HepG2 (cell line): ENCODE data around the gene AP2S1. TPM values are rescaled to one million over a fixed set of nuclear protein-coding genes. Genes with fewer than 3 reads are reported as not detected.

Experiments
- CENPBD1 ChIP-seq: sonication (generic); formaldehyde crosslinking; IDR thresholded peaks from 2 replicates; pipeline ENCODE4 v1.8.0; 2022; ENCODE audit warnings: missing genetic modification reagents, low read depth, mild to moderate bottlenecking, borderline replicate concordance
- E2F2 ChIP-seq: sonication (generic); formaldehyde crosslinking; IDR thresholded peaks from 2 replicates; pipeline ENCODE4 v1.4.0; 2020; ENCODE audit warnings: missing genetic modification reagents, borderline replicate concordance
- ELF1 ChIP-seq: sonication (generic); formaldehyde crosslinking; IDR thresholded peaks from 2 replicates; pipeline ENCODE4 v1.4.0; 2020; ENCODE audit warnings: missing genetic modification reagents
- HNRNPUL1 ChIP-seq: fragments of 200-400 bp; formaldehyde crosslinking; IDR thresholded peaks from 2 replicates; pipeline ENCODE4 v1.6.1; 2017; ENCODE audit warnings: low read depth, mild to moderate bottlenecking, low read length, moderate library complexity
- HOXA9 ChIP-seq: sonication (generic); formaldehyde crosslinking; IDR thresholded peaks from 2 replicates; pipeline ENCODE4 v1.8.1; 2022; ENCODE audit warnings: missing genetic modification reagents, mild to moderate bottlenecking, moderate library complexity, borderline replicate concordance
- ISL2 ChIP-seq: sonication (generic); formaldehyde crosslinking; IDR thresholded peaks from 2 replicates; pipeline ENCODE4 v1.5.0; 2020; ENCODE audit warnings: missing genetic modification reagents
- MAFK ChIP-seq, 2 experiments: IDR thresholded peaks in 1 of 2; conservative IDR thresholded peaks in 1 of 2; 2 replicates each; pipeline ENCODE4 v1.6.1; 2011; ENCODE audit warnings: improper control_type of control experiment in 2 of 2, low read length in 2 of 2
- MED8 ChIP-seq: sonication (generic); formaldehyde crosslinking; IDR thresholded peaks from 2 replicates; pipeline ENCODE4 v1.8.1; 2023; ENCODE audit warnings: mild to moderate bottlenecking, missing genetic modification reagents; ENCODE audit not compliant: insufficient replicate concordance
- MLXIP ChIP-seq: sonication (generic); formaldehyde crosslinking; IDR thresholded peaks from 2 replicates; pipeline ENCODE4 v1.9.0; 2021; ENCODE audit warnings: missing genetic modification reagents, borderline replicate concordance
- NCOA5 ChIP-seq: sonication (generic); formaldehyde crosslinking; IDR thresholded peaks from 2 replicates; pipeline ENCODE4 v1.4.0; 2020; ENCODE audit warnings: missing genetic modification reagents
- PRDM15 ChIP-seq: sonication (generic); formaldehyde crosslinking; IDR thresholded peaks from 2 replicates; pipeline ENCODE4 v1.4.0; 2020; ENCODE audit warnings: missing genetic modification reagents
- TCF7 ChIP-seq: sonication (generic); IDR thresholded peaks from 2 replicates; pipeline ENCODE4 v1.6.1; 2016; ENCODE audit warnings: antibody characterized with exemption, low read depth
- YY1 ChIP-seq: IDR thresholded peaks from 2 replicates; pipeline ENCODE4 v1.6.1; 2011; ENCODE audit warnings: low read length, low read depth, moderate library complexity, mild to moderate bottlenecking; ENCODE audit not compliant: insufficient read depth, insufficient replicate concordance
- ZC3H13 ChIP-seq: sonication (generic); formaldehyde crosslinking; IDR thresholded peaks from 2 replicates; pipeline ENCODE4 v1.8.1; 2023; ENCODE audit warnings: mild to moderate bottlenecking, missing genetic modification reagents, moderate library complexity
- ZFP37 ChIP-seq: sonication (generic); formaldehyde crosslinking; IDR thresholded peaks from 2 replicates; pipeline ENCODE4 v1.4.0; 2020; ENCODE audit warnings: missing genetic modification reagents, borderline replicate concordance
- ZNF12 ChIP-seq: sonication (generic); formaldehyde crosslinking; IDR thresholded peaks from 2 replicates; pipeline ENCODE4 v1.5.0; 2020; ENCODE audit warnings: missing genetic modification reagents
- ZNF451 ChIP-seq: sonication (generic); formaldehyde crosslinking; IDR thresholded peaks from 2 replicates; pipeline ENCODE4 v1.5.0; 2020; ENCODE audit warnings: mild to moderate bottlenecking, missing genetic modification reagents
- ZNF549 ChIP-seq: sonication (generic); formaldehyde crosslinking; IDR thresholded peaks from 2 replicates; pipeline ENCODE4 v1.5.0; 2020; ENCODE audit warnings: missing genetic modification reagents
- ZNF672 ChIP-seq: sonication (generic); formaldehyde crosslinking; IDR thresholded peaks from 2 replicates; pipeline ENCODE4 v1.8.1; 2022; ENCODE audit warnings: missing genetic modification reagents
- ZNF678 ChIP-seq: sonication (generic); formaldehyde crosslinking; IDR thresholded peaks from 2 replicates; pipeline ENCODE4 v1.4.0; 2020; ENCODE audit warnings: mild to moderate bottlenecking, missing genetic modification reagents
- ZNF780A ChIP-seq: sonication (generic); formaldehyde crosslinking; IDR thresholded peaks from 2 replicates; pipeline ENCODE4 v1.8.0; 2022; ENCODE audit warnings: mild to moderate bottlenecking, missing genetic modification reagents, moderate library complexity
- ZNF879 ChIP-seq: sonication (generic); formaldehyde crosslinking; IDR thresholded peaks from 2 replicates; pipeline ENCODE4 v1.8.1; 2023; ENCODE audit warnings: missing genetic modification reagents
- polyA plus RNA-seq, 8 experiments: library from polyadenylated mRNA; depleted of rRNA in 3 of 8; stranded (reverse) in 7 of 8; unstranded in 1 of 8; fragments of >200 nt; fragmentation: Illumina TruSeq in 4 of 8; extraction: Trizol in 4 of 8; gene quantifications; 2 replicates each; pipeline versions ENCODE4 v1.2.1 to v1.2.3, GENCODE V29; 2011 to 2016; ENCODE audit warnings: low read depth in 4 of 8, missing spikeins in 1 of 8, mixed read lengths in 1 of 8; ENCODE audit not compliant: insufficient read depth in 1 of 8
- total RNA-seq, 5 experiments: library from RNA; depleted of rRNA; stranded (reverse); fragments of >200 nt; fragmentation: Illumina TruSeq; extraction: Trizol; gene quantifications; 2 replicates each; pipeline ENCODE4 v1.2.3, GENCODE V29; 2016; ENCODE audit warnings: low read depth in 1 of 5

AP2S1 gene
- total and polyA plus RNA-seq, 2 of the 13 experiments (the other 11 are each of a cell fraction or from before 2014, with no cell fraction given): 45.2 to 86.1 TPM

- no peak for TF ChIP-seq TCF7
- TF ChIP-seq MAFK (conservative IDR thresholded peaks at IDR 0.05 in 1 of 2, IDR thresholded peaks at IDR 0.05 in 1 of 2; ENCODE audit: low read length in 2 of 2): no peak
- 0 out of 2 replicates have a peak, but pooled peaks have one; percentile 58 for TF ChIP-seq ZNF678
- peak; percentile 50; the same call in 1 of the 2 replicates for TF ChIP-seq MLXIP
- peak; percentile 53 for TF ChIP-seq YY1
- no peak for TF ChIP-seq ZNF549 (CRISPR knock-in tag)
- TF ChIP-seq ZNF451: peak; percentile 73; the same call in 1 of the 2 replicates
- no peak for TF ChIP-seq ZNF780A (CRISPR knock-in tag)
- no peak; the same call in 1 of the 2 replicates for TF ChIP-seq E2F2
- TF ChIP-seq ISL2 (CRISPR knock-in tag): peak; percentile 23; the same call in 1 of the 2 replicates
- 0 out of 2 replicates have a peak, but pooled peaks have one; percentile 50 for TF ChIP-seq PRDM15 (CRISPR knock-in tag)
- peak; percentile 71; the same call in 1 of the 2 replicates for TF ChIP-seq ZC3H13 (CRISPR knock-in tag)
- no peak for TF ChIP-seq ZNF672 (CRISPR knock-in tag)
- TF ChIP-seq ZNF879: 0 out of 2 replicates have a peak, but pooled peaks have one; percentile 36
- TF ChIP-seq ZNF12 (CRISPR knock-in tag): 0 out of 2 replicates have a peak, but pooled peaks have one; percentile 18
- no peak for TF ChIP-seq MED8 (CRISPR knock-in tag)
- TF ChIP-seq ZFP37 (CRISPR knock-in tag): no peak; the same call in 1 of the 2 replicates
- TF ChIP-seq ELF1: peak; percentile 87
- TF ChIP-seq NCOA5 (CRISPR knock-in tag): no peak
- no peak for TF ChIP-seq CENPBD1 (CRISPR knock-in tag)
- TF ChIP-seq HOXA9: no peak
- TF ChIP-seq HNRNPUL1: no peak
Observed at GRCh38 chr19:46788262-46788967, 62.2 kb downstream of the AP2S1 start, which contains the start of gene SLC1A5 (continued).
